H9 (cell line): ENCODE results near the gene SCGB2B2. TPM values are rescaled to one million over a fixed set of nuclear protein-coding genes. Genes with fewer than 3 reads are reported as not detected.

Source experiments
- DNase-seq: peaks from one replicate; pipeline ENCODE4 v3.0.0-alpha.2; 2017
- H2AFZ ChIP-seq: one replicate; pipeline ENCODE4 v1.6.1; 2013; ENCODE audit warnings: mild to moderate bottlenecking, low read length, control low read depth, moderate library complexity
- H2AK5ac ChIP-seq: 2 replicates; pipeline ENCODE4 v1.6.1; 2013; ENCODE audit warnings: low read length, control low read depth, mixed read lengths; ENCODE audit not compliant: insufficient read length
- H2BK120ac ChIP-seq: one replicate; pipeline ENCODE4 v1.6.1; 2013; ENCODE audit warnings: low read depth, mild to moderate bottlenecking, low read length, control low read depth, inconsistent platforms; ENCODE audit not compliant: poor library complexity, severe bottlenecking
- H2BK12ac ChIP-seq: 2 replicates; pipeline ENCODE4 v1.6.1; 2013; ENCODE audit warnings: low read length, control low read depth, mixed read lengths, low read depth; ENCODE audit not compliant: insufficient read length
- H2BK15ac ChIP-seq: 2 replicates; pipeline ENCODE4 v1.6.1; 2013; ENCODE audit warnings: low read depth, low read length, control low read depth
- H2BK20ac ChIP-seq: one replicate; pipeline ENCODE4 v1.6.1; 2013; ENCODE audit warnings: low read depth, mild to moderate bottlenecking, low read length, control low read depth, inconsistent platforms; ENCODE audit not compliant: poor library complexity, severe bottlenecking
- H2BK5ac ChIP-seq: 2 replicates; pipeline ENCODE4 v1.6.1; 2013; ENCODE audit warnings: low read length, control low read depth, mixed read lengths; ENCODE audit not compliant: insufficient read length
- H3K14ac ChIP-seq: 2 replicates; pipeline ENCODE4 v1.6.1; 2013; ENCODE audit warnings: low read length, control low read depth; ENCODE audit not compliant: insufficient read depth
- H3K18ac ChIP-seq: 2 replicates; pipeline ENCODE4 v1.6.1; 2013; ENCODE audit warnings: low read depth, mild to moderate bottlenecking, mixed read lengths, low read length, control low read depth; ENCODE audit not compliant: insufficient read length
- H3K23ac ChIP-seq: 2 replicates; pipeline ENCODE4 v1.6.1; 2013; ENCODE audit warnings: low read length, control low read depth, mixed read lengths, low read depth; ENCODE audit not compliant: insufficient read length
- H3K23me2 ChIP-seq: 2 replicates; pipeline ENCODE4 v1.6.1; 2013; ENCODE audit warnings: low read depth, mild to moderate bottlenecking, mixed read lengths, low read length, control low read depth; ENCODE audit not compliant: insufficient read length, poor library complexity, severe bottlenecking
- H3K27ac ChIP-seq: 2 replicates; pipeline ENCODE4 v1.5.1; 2013; ENCODE audit warnings: low read length, control low read depth, mixed read lengths, low read depth; ENCODE audit not compliant: insufficient read length
- H3K27me3 ChIP-seq: 2 replicates; pipeline ENCODE4 v1.6.1; 2013; ENCODE audit warnings: low read length, control low read depth, inconsistent platforms; ENCODE audit not compliant: insufficient read depth
- H3K4ac ChIP-seq: 2 replicates; pipeline ENCODE4 v1.6.1; 2013; ENCODE audit warnings: low read depth, mild to moderate bottlenecking, control low read depth, inconsistent platforms, low read length, moderate library complexity
- H3K4me1 ChIP-seq: 2 replicates; pipeline ENCODE4 v1.6.1; 2013; ENCODE audit warnings: low read length, control low read depth, inconsistent platforms; ENCODE audit not compliant: insufficient read depth
- H3K4me2 ChIP-seq: 2 replicates; pipeline ENCODE4 v1.6.1; 2013; ENCODE audit warnings: low read length, control low read depth, mixed read lengths; ENCODE audit not compliant: insufficient read length, insufficient read depth
- H3K56ac ChIP-seq: 2 replicates; pipeline ENCODE4 v1.6.1; 2013; ENCODE audit warnings: low read depth, mild to moderate bottlenecking, mixed read lengths, low read length, control low read depth; ENCODE audit not compliant: insufficient read length
- H3K79me1 ChIP-seq: 2 replicates; pipeline ENCODE4 v1.6.1; 2013; ENCODE audit warnings: low read depth, mild to moderate bottlenecking, moderate library complexity, low read length, control low read depth, inconsistent platforms; ENCODE audit not compliant: insufficient read depth, poor library complexity, severe bottlenecking
- H3K79me2 ChIP-seq: 2 replicates; pipeline ENCODE4 v1.6.1; 2013; ENCODE audit warnings: low read length, control low read depth, inconsistent platforms; ENCODE audit not compliant: insufficient read depth
- H3K9ac ChIP-seq: 2 replicates; pipeline ENCODE4 v1.6.1; 2013; ENCODE audit warnings: low read length, control low read depth, mixed read lengths; ENCODE audit not compliant: insufficient read length; ENCODE audit errors: extremely low read depth
- H3K9me3 ChIP-seq: one replicate; pipeline ENCODE4 v1.6.1; 2013; ENCODE audit warnings: low read depth, low read length, inconsistent platforms; ENCODE audit not compliant: control insufficient read depth
- H3T11ph ChIP-seq: one replicate; pipeline ENCODE4 v1.6.1; 2013; ENCODE audit warnings: mild to moderate bottlenecking, low read length, control low read depth, inconsistent platforms
- H4K20me1 ChIP-seq: one replicate; pipeline ENCODE4 v1.6.1; 2013; ENCODE audit not compliant: control insufficient read depth, insufficient read length, insufficient read depth
- H4K5ac ChIP-seq: 2 replicates; pipeline ENCODE4 v1.6.1; 2013; ENCODE audit warnings: low read depth, mild to moderate bottlenecking, mixed read lengths, low read length, control low read depth; ENCODE audit not compliant: insufficient read length
- H4K8ac ChIP-seq: replicated peaks from 2 replicates; pipeline ENCODE4 v1.6.1; 2013; ENCODE audit warnings: low read length, control low read depth, mixed read lengths, low read depth; ENCODE audit not compliant: insufficient read length
- H4K91ac ChIP-seq: 2 replicates; pipeline ENCODE4 v1.6.1; 2013; ENCODE audit warnings: low read depth, mild to moderate bottlenecking, moderate library complexity, mixed read lengths, low read length, control low read depth; ENCODE audit not compliant: insufficient read length
- H3K27ac Mint-ChIP-seq, 3 experiments: 2 replicates in 2 of 3; 3 replicates in 1 of 3; pipeline ENCODE4 v1.8.0; 2020 to 2021; ENCODE audit warnings: mixed read lengths in 3 of 3, mild to moderate bottlenecking in 1 of 3, moderate library complexity in 1 of 3
- H3K27me3 Mint-ChIP-seq: 2 replicates; pipeline ENCODE4 v1.8.0; 2021; ENCODE audit warnings: low read depth, mild to moderate bottlenecking, moderate library complexity, mixed read lengths
- H3K36me3 Mint-ChIP-seq, 3 experiments: 2 replicates in 2 of 3; 3 replicates in 1 of 3; pipeline ENCODE4 v1.8.0; 2020 to 2021; ENCODE audit warnings: low read depth in 3 of 3, mixed read lengths in 3 of 3; ENCODE audit not compliant: insufficient read depth in 1 of 3
- H3K4me1 Mint-ChIP-seq, 2 experiments: 2 replicates each; pipeline ENCODE4 v1.8.0; 2020; ENCODE audit warnings: mixed read lengths in 2 of 2
- H3K4me3 Mint-ChIP-seq, 2 experiments: 2 replicates in 1 of 2; 3 replicates in 1 of 2; pipeline ENCODE4 v1.8.0; 2020 to 2021; ENCODE audit warnings: mild to moderate bottlenecking in 2 of 2, mixed read lengths in 2 of 2, moderate library complexity in 1 of 2
- H3K9me3 Mint-ChIP-seq, 2 experiments: 2 replicates in 1 of 2; 3 replicates in 1 of 2; pipeline ENCODE4 v1.8.0; 2020; ENCODE audit warnings: mild to moderate bottlenecking in 2 of 2, mixed read lengths in 2 of 2, moderate library complexity in 1 of 2
- CTCF ChIP-seq: fragments of 200-600 bp; sonication (generic); conservative IDR thresholded peaks from 3 replicates; pipeline ENCODE4 v1.8.0; 2021; ENCODE audit warnings: antibody characterized with exemption, mild to moderate bottlenecking
- WGBS: extraction: QIAGEN DNeasy Blood & Tissue Kit; methylation state at CpG from one replicate; pipeline ENCODE4 v1.1.7; 2013; ENCODE audit warnings: missing lambda C conversion rate, low lambda C conversion rate, mixed read lengths; ENCODE audit not compliant: insufficient read length; ENCODE audit errors: extremely low coverage; 5-methylcytosine and 5-hydroxymethylcytosine counted together
- total RNA-seq: library from RNA; stranded (reverse); gene quantifications from 2 replicates; pipeline ENCODE4 v1.2.1, GENCODE V29; 2021

Gene SCGB2B2
- total RNA-seq, 1 experiment from 2014 or later, result not detected

- H3K4me3 Mint-ChIP-seq, result no peak overlapping the region
- no peak overlapping the region for H3K14ac ChIP-seq
- no peaks in the 10 kb centered on the region for H3K4me1 ChIP-seq
- H2BK20ac ChIP-seq, result no peak overlapping the region
- peaks cover 0 to 12% (median 0%) of the 10 kb centered on the region in 3 experiments; a peak in 2 of 7 replicates for H3K36me3 Mint-ChIP-seq
- no peaks in the 10 kb centered on the region for H3K9me3 ChIP-seq
- H2AFZ ChIP-seq, result no peak overlapping the region
- H3K23me2 ChIP-seq, result no peaks in the 10 kb centered on the region
- WGBS, result no CpG with 5 or more reads among the region's 10 CpGs
- H4K20me1 ChIP-seq, result no peaks in the 10 kb centered on the region
- no peak overlapping the region for H2BK12ac ChIP-seq
- no peak overlapping the region for H3K4ac ChIP-seq
- H3K56ac ChIP-seq, result no peak overlapping the region
- no peaks in the 10 kb centered on the region for H3K79me2 ChIP-seq
- TF ChIP-seq CTCF, result no peak
- H3T11ph ChIP-seq, result no peak overlapping the region
- no peak overlapping the region for H3K23ac ChIP-seq
- no peak overlapping the region for H4K8ac ChIP-seq
- no peaks in the 10 kb centered on the region for H3K4me1 Mint-ChIP-seq
- H3K27me3 ChIP-seq, result no peaks in the 10 kb centered on the region
- no peak overlapping the region for H3K4me2 ChIP-seq
- peaks cover 11% of the 10 kb centered on the region for H3K27me3 Mint-ChIP-seq
- no peak overlapping the region for H4K5ac ChIP-seq
- no peak overlapping the region for H2BK5ac ChIP-seq
- peaks cover 13 to 87% of the 10 kb centered on the region in 2 experiments for H3K9me3 Mint-ChIP-seq
- no peak overlapping the region for H2BK120ac ChIP-seq
- no peak overlapping the region for H2BK15ac ChIP-seq
- no peak overlapping the region for H4K91ac ChIP-seq
- no peaks in the 10 kb centered on the region for H3K79me1 ChIP-seq
- no peak overlapping the region for H3K9ac ChIP-seq
- no peak overlapping the region for H3K27ac ChIP-seq
- no peak for DNase-seq
- H3K27ac Mint-ChIP-seq, result no peak overlapping the region
- no peak overlapping the region for H3K18ac ChIP-seq
- H2AK5ac ChIP-seq, result no peak overlapping the region
Measured at GRCh38 chr19:34644991-34645461, 31.9 kb downstream of the SCGB2B2 start.
